GM21515 (cell line): ENCODE data around the gene NRG3.
"Not testable (repeated sequence)": the region's sequence is repeated elsewhere in the genome, so short reads cannot be mapped to it uniquely, and the experiment has no call there.

Experiments used
- ATAC-seq: cut with Tn5 transposase; IDR thresholded peaks from one replicate; pipeline ENCODE4 v1.9.1; 2021; ENCODE audit not compliant: unreplicated experiment

The NRG3 gene

DNA sequence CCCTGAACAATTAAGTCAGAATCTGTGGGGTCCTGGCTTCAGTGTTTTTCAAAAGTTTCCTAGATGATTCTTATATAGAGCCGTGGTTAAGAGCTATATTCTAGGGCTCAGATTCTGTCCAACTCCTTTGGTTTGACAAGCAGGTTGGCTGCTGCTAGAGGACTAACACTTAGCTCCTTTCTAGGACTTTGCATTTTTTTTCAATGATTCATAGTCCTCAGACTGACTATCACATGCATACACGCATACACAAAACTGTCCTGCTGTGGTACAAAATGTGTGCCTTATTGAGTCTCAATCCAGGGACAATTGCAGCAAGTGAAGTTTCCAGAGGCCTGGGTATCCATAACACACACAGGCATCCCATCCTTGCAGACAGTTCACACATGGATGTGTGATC lies 392.0 kb downstream of the NRG3 start:
- no peak for ATAC-seq

DNA sequence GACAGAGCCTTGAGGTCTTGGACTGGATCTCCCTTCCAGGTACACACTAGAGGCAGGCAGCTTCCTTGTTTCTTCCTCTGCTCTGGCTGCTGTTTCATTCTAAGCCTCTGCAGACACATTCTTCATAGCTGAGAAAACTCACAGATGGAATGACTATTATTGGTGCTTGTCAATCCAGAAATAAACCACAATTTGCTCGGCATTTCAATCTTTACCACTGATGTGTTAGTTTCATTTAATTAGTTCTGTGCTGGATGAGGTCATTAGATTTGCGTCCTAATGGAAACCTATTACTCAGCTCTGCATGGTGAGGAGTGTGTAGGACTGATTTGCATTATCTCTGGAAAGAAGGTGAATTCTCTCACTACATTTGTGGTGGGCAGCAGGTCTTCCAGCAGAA lies 392.5 kb downstream of the NRG3 start:
- no peak for ATAC-seq

DNA sequence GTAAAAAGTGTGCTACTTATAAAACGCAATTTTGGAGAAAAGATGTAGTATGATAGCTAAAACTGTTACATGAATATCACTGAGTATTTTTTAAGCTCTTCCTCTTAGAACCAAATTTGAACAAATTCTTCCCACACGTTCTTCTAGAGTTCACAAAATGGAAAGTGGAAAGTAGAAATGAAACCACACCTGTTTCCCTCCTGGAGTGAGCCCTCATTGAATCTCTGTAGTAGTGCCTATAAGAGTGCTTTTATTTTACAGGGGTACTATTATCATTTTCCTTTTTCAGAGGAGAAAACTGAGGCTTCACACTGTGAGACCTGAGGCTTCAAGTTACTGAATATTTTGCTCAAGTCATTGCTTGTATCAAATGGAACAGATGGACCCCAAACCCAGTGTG lies 393.0 kb downstream of the NRG3 start:
- ATAC-seq = no peak

DNA sequence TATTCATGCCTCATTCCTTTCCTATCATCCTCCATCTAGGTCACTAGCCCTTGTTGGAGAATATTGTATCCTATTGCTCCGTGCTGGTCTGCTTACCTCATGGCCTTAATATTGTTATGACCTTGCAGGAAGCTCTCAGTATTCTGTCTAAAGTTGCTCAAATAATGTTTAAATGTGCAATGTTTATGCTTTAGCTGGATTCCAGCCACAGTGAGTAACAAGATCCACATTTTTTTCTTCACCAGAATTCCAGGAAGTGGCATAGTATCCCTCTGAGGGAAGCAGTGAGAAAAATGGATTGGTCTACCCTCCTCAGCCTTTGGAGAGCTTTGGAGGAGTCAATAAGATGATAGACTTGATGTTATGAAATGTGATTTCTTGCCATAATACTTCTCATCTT lies 402.6 kb downstream of the NRG3 start:
- no peak for ATAC-seq

DNA sequence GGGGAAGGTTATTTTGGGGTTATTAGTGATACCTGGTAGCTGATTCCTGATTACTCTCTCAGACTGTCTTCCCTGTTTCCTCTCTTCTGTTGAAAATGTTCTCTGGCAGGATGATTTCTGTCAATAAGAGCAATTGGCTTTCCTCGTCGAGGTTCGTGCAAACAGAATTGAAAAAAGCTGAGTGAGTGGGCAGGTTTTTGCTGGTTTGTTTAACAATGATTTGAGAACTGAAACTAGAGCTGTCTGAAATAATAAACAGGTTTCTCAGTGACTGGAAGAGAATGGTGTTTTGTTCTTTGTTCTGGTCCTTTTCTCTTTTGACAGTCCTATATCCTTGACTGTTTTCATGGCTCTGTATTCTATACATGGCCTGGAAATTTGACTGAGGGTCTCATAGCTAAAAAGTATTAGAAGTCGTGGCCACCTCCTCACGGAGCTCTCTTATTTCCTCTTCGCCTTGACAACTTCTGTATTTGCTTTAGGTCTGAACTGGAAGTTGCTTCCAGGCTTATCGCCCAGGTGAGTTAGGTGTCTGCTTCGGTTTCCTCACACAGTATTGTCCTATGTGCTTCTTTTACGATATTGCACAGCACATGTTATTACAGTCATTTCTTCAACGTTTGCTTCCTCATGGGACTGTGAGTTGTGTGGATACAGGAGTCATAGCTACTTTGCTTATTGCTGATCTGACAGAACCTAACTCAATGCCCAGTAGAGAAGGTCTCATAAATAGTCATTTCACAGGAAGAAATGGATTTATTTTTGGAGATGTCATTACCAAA lies 403.6 kb downstream of the NRG3 start:
- ATAC-seq = no peak

DNA sequence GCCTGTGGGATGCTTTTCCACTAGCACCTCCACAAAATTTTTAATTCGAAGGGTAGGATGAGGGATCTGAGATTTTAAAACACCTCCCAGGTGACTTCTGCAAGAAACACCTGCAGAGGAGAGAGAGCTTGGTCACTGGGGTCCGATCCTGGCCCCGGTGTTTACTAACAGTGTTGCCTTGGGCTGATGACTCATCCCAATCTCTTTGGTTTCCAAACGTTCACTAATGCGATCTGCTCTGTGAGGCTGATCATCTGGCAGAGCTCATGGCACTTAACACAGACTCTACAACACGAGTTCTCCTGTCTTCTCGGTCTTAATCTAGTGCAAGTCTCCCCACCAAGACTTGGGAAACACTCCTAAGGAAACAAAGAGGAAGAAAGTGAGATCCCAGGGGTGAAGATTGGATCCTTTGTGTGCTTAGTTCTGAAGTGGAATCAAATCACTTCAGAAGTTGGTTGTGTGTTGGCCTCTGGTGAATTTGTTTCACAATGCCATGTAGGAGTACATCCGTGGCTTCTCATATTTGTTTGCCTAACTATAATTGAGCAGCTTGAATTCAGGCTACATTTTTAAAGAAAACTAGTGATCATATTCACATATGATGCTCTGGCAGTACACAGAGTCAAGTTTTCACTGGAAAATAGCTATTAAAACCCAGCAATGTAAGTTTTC lies 407.9 kb downstream of the NRG3 start:
- no peak for ATAC-seq

DNA sequence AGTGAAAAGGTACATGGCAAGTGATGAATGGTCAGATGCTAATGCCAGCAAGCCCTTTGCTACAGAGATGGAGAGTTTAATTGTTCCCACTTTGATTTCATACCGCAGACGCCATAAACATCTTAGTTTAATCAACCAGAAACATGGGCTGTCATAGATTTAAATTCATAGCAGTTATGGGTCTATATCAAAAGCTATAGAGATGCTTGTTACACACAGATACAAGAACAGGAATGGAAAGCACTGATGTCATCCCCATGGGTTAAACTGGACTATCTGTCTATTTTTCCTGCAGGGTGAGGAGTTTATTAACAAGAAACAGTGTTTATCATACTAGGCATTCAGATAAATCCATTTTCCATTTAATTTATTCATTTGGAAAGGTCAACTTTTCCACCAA lies 409.2 kb downstream of the NRG3 start:
- ATAC-seq = no peak

DNA sequence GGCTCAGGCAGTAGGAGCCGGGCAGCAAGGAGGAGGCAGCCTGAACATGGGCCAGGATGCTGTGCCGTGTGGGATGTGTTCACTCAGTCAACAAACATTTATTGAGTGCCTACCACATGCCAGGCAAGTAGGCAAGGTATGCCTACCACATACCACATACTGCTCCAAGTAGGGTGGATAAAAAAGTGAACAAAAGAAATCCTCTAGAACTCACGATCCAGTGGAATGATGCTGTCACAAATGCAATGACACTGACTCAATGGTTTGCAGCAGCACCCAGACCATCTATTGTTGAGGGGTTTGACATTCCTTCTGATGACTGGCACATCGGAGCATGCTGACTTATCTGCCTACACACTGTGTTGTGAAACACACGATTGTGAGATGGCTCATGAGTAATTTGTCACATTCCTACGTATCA lies 413.5 kb downstream of the NRG3 start:
- ATAC-seq = no peak

DNA sequence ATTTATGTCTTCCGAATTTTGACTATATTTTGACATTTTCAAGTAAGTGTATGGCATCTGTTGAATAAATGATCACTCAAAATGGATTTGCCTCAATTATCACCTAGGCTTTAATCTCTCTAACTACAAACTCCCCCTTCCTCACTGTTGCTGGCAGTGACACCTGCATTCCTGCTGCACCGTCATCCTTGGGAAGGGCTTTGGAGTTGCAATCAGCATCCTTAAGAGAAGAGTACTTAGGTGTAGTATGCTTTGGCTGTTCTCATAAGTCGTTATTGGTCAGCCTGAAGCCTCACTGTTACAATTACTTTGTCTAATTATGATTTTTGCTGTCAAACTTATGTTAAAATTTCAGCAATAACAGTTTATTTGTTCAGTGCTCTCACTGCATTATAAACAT lies 415.0 kb downstream of the NRG3 start:
- ATAC-seq = no peak

DNA sequence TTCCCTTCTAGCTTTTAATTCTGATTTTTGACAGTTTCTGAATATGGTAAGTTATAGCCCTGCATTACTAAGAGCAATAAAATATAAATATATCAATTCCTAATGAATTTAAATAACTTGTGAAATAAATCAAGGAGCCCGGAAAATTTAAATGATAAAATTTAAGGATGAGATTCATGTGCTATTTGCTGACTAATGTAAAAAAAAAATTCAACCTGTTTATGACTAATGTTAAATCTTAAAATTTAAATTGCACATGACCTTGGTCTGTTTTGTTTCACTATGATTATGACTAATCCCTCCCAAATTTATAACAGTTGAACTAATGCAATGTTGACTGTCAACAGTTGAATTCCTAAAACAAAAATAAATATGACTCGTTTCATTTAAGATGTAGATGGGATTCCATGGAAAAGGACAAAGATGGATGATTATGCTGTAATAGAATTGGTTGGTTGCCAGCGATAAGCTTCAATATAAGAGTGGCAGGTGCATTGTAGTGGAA lies 419.9 kb downstream of the NRG3 start:
- ATAC-seq = no peak

DNA sequence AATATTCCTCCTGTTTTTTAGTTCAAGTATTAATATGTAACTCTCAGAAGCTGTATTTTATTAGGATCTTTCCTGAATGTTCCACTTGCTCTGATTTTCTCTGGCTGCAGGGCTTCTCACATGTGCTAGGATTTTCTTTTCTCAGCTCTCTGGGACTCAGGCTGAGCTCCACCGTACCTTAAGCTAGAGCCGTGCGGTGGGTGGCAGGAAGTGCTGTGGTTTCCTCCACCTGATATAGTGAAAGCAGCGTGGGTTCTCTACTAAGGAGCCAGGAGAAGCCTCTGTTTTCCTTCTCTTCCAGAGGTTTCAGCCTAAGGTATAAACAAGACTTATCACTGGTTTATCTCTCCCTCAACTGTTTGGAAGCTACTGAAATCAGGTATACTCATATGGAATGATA lies 433.6 kb downstream of the NRG3 start:
- no peak for ATAC-seq

DNA sequence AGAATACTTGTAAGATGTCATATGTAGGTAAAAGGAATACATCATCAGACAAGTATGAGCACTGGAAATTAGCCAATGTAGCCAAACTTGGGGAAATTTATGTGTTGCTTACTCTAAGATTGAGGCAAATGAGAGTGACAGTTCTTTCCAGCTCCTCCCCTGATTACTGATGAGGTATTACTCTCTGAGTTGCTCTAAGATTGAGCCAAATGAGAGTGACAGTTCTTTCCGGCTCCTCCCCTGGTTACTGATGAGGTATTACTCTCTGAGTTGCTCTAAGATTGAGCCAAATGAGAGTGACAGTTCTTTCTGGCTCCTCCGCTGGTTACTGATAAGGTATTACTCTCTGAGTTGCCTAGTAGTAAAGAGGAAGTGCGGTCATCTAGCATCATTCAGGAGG lies 435.8 kb downstream of the NRG3 start:
- ATAC-seq = no peak

DNA sequence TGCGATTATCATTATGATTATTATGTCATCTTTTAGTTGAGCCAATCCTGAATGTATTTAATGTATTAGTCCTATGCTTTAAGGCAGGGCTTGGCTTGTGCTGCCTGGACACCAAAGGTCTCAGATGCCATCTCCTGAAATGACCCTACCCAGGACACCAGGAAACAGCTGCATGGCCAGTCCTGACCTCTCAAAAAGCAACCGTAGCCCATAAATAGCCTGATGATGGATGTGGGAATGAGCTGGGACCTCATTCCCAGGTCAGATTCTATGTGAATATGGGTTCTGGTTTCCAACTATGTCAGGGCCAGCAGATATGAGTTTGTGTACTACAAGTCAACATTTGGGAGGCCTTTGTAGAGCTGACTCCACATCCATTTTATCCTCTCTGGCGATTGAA lies 438.4 kb downstream of the NRG3 start:
- no peak for ATAC-seq

DNA sequence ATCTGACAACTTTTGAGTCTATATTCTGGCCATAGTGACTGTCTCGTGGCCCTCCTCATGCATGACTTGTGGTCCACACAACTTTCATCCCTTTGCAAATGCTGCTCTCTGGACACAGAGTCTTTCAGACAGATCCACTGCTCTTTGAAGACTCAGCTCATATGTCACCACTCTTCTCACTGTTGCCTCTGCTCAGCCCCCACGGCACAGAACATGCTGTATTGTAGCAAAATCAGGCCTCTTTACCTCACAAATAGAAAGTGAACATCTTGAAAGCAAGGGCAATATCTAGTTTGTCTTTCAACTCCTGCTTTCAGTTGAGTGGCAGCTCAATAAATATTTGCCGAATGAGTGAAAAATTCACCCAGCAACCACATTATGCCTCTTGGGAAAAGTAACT lies 443.5 kb downstream of the NRG3 start:
- ATAC-seq = no peak

DNA sequence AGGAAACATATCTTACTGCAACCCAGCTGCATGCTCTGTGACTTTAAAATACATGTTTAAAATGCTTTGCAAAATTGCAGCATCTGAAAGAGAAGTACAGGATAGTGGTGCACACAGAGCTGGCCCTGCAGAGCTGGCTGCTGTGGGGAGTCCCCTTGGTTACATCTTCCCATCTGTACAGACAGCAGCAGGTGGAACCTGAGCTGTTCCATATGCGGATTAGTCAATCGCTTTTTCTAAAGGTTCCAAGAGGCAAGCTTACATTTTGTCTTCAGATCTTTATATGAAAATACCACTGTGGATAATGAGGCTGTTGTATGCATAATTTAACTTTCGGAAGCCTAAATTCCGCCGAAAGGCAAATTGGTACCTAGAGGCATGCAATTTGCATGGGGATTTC lies 444.1 kb downstream of the NRG3 start:
- ATAC-seq = no peak

DNA sequence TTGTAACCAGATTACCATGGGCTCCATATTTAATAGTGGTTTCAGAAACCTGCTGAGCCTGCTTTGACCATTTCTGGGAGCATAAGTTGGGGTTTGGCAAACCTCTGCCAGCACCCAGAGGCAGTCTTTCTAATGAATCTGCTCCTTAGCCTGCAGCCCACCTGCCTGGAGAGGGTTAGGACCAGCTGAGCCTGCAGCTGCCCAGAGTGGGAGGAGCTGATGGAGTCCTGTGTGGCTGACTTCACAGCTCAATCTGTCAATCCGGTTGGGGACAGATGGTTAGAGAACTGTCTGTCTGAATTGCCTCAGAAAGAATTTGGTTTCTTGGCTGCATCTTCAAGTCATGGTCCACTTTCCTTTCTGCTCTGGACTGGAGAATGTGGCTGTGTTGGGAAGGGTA lies 444.6 kb downstream of the NRG3 start:
- no peak for ATAC-seq

DNA sequence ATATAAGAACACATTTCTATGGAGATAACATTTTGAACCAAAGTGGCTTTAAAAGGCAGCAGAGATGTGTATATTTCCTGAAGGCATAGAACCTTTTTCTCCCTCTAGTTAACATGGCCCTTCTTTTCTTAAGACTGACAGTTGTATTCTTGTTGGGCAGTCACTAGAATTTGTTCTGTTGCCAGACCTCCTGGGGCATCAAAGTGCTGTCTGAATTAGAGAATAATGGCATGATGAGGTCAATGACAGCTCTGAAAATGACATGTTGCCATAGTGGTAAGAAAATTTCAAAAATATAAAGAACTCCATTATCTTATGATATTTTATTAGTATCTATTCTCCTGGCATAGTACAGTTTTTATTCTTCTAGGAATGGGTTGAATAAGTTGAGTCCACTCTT lies 446.7 kb downstream of the NRG3 start:
- ATAC-seq = no peak

DNA sequence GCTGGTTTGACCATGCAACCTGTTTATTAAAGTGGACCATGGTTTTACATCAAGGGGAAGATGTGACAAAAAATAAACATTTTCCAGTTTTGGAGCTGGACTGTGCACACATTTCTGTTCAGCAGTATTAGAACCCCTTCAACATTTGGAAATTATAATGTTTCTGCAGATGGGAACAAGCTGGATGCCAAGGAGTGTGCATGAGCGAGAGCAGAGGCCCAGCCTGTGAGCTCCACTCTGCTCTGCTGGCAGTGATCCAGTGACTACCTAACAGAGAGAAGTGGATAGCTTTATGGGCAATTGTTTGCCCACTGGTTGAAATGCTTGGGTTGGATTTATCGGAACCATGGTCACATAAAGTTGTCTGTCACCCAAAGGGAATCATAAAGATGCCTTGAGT lies 456.7 kb downstream of the NRG3 start:
- no peak for ATAC-seq

DNA sequence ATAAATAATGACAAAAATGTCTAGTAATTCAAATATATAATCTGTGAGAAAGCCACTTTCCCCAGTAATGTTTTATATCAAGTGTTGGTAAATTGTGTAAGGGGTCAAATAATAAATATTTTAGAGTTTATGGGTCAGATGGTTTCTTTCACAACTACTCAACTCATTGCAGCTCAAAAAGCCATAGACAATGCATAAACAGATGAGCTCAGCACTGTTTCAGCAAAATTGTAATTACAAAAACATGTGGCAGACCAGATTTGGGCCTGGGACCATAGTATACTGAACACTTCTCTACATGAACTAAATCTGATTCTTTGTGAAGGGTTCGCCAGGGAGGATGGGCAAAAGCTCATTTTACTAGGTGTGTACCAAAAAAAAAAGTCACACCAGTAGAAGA lies 460.8 kb downstream of the NRG3 start:
- no peak for ATAC-seq

DNA sequence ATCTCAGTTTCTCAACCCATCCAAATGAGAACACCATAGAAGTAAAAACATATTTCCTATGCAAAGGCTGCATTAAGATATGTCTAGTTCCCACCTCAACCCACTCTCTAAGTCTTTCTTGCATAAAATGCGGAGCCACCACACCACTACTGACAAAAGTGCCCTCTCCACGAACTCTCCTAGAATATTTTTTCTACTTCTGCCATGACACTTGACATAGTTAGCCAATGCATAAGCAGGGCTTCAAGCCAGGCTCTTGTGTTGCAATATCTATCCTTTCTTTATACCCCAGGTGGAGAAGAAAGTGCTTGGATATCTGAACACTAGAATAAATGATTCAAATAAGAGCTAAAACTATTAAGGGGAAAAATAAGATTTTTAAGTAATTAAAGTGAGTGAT lies 465.2 kb downstream of the NRG3 start:
- ATAC-seq = no peak

DNA sequence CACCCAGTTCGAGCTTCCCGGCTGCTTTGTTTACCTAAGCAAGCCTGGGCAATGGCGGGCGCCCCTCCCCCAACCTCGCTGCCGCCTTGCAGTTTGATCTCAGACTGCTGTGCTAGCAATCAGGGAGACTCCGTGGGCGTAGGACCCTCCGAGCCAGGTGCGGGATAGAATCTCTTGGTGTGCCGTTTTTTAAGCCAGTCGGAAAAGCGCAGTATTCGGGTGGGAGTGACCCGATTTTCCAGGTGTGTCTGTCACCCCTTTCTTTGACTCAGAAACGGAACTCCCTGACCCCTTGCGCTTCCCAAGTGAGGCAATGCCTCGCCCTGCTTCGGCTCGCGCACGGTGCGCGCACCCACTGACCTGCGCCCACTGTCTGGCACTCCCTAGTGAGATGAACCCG lies 474.6 kb downstream of the NRG3 start:
- not testable (repeated sequence) for ATAC-seq

DNA sequence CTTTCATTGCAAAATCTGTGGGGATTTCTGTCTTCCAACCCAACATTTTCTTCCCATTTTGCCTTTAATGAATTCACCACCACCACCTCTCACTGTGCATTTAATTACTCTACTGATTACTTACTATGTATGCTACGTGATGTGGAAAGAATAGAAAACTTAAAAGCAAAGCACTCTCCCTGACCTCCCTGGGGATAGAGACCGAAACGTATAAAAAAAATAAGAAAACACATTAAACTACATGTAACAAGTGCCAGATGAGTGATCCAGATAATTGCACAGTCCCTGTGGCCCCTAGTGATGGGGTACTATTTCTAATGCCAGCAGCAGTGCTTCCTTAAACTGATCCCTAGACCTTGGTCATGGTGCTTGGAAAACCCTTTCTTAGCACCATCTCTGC lies 478.4 kb downstream of the NRG3 start:
- ATAC-seq = no peak
